ENCODE data around the gene RPAIN.
"Not testable (repeated sequence)": the region's sequence is repeated elsewhere in the genome, so short reads cannot be mapped to it uniquely, and the experiment has no call there.

The RPAIN gene

GRCh38 chr17:5430413-5430999 lies 10.5 kb downstream of the RPAIN start:
- DNase-seq: peak; percentile 10

DNA sequence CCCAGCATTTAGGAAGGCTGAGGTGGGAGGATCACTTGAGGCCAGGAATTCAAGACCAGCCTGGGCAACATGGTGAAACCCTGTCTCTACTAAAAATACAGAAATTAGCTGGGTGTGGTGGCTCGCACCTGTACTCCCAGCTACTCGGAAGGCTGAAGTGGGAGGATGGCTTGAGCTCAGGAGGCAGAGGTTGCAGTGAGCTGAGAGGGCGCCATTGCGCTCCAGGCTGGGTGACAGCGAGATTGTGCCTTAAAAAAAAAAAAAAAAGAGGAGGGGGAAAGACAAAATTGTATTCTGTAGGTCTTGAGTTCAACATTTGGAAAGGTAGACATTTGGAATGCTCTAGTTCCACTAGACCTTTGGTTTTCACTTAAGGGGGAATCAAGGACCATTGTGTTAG lies 11.3 kb downstream of the RPAIN start:
- not testable (repeated sequence) for DNase-seq

- DNase-seq: no peak
These were observed 12.1 kb downstream of the RPAIN start for GRCh38 chr17:5431949-5432556.

GRCh38 chr17:5434984-5435383 lies 15.0 kb downstream of the RPAIN start:
- DNase-seq: no peak

DNA sequence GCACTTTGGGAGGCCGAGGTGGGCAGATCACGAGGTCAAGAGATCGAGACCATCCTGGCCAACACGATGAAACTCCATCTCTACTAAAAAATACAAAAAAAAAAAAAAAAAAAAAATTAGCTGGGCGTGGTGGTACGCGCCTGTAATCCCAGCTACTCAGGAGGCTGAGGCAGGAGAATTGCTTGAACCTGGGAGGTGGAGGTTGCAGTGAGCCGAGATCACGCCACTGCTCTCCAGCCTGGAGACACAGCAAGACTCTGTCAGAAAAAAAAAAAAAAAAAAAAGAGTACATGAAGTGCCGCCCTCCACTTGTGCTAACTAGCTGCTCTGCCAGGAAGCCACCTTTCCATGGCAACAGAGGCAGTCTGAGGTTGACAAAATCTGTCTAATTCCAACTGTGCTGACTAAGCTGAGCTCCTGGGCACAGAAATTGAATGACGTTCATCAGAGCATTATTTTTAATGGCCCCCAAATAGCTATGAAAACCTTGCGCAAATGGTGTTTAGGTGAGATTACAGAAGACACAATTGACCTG lies 15.9 kb downstream of the RPAIN start:
- DNase-seq: peak; percentile 46

- DNase-seq: no peak
These were observed 17.8 kb downstream of the RPAIN start for GRCh38 chr17:5437721-5438317.

DNA sequence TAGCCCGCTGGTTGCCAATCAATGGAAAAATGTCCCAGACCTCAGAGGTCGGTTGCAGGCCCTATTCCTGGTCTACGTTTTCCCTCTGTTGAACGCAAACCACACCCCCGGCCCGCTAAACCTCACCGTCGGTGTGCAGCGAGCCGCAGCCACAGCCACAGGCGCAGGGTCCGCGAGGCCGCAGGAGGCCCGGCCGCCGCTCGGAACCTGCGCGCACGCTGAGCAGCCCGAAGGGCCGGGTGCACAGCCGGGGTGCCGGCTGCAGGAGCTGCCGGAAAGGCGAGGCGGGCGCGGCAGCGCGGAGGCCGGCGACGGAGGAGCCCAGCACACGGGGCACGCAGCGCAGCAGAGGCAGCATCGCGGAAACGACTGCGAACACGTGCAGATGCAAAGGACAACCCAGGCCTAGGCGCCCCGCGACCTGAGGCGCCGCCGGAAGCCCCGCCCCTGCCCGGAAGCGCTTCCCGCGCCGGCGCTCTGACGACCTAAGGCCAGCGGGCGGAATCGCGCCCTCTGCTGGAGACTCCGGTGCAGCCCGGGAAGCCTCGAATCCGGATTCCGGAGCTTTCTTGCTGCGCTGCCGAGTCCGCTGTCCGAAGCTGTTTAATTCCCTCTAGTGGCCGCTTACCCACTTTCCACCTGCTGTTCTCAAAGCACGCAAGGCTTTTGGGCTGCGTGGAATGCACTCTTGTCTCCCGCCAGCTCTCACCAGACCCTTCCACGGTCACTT lies 18.9 kb downstream of the RPAIN start, which contains the start of gene C1QBP:
TSS of gene C1QBP (minus strand) at position 440 of the 730 bp plus-strand sequence. CDS start at position 358, 82 bp downstream.
- peak; percentile 92 for DNase-seq

DNA sequence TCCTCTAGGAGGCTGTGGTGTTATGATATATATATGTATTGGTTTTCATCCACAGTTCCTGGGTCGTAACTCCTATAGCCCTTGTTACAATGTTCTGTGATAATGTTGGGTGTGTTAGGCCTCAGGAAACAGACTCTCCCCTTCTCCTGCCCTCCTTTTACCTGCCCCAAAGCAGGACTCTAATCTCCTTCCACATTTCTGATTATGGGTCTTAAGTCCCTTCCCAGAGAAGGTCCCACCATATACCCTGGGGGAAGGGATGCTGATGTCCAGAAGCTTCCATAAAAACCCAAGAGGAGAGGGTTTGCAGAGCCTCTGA lies 19.4 kb downstream of the RPAIN start:
- no peak for DNase-seq

- no peak for DNase-seq
These were observed 23.7 kb downstream of the RPAIN start for GRCh38 chr17:5443728-5444127.

- DNase-seq: no peak
These were observed 24.2 kb downstream of the RPAIN start for GRCh38 chr17:5444209-5444608.

DNA sequence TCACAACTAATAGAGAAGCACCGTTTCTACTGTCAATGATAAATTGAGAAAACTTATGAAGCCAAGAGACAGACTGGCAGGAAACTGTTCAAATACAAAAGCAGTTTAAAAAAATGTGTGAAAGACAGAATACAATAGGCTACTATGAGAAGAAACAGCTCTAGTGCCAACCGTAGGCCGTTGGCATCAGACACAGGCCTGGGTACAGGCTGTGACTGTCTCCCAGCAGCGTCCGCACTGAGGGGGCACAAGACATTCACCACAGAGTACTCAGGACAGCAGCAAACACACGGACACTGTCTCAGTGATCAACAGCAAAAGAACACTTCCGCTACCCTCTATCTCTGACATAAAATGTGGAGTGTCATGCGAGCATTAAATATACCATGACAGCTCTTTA lies 26.8 kb downstream of the RPAIN start:
- DNase-seq: no peak

- DNase-seq: no peak
These were observed 44.9 kb downstream of the RPAIN start for GRCh38 chr17:5464717-5465507.

DNA sequence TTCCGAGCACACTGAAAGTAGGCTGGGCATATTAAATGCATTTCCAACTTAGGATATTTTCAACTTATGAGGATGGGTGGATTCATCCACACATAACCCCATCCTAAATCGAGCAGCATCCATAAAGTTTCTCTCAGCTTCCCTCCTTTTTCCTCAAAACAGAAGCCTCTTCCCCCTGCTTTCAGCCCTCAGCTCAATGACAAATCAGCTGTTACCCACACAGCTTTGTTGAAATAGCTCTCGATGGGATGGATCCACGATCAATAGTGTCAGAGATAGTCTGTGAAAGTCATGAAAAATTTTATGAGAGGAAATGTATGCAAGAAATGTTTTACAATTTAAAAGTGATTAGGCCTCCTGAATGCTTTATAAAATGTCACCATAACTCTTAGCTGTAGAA lies 46.3 kb downstream of the RPAIN start:
- DNase-seq: no peak

DNA sequence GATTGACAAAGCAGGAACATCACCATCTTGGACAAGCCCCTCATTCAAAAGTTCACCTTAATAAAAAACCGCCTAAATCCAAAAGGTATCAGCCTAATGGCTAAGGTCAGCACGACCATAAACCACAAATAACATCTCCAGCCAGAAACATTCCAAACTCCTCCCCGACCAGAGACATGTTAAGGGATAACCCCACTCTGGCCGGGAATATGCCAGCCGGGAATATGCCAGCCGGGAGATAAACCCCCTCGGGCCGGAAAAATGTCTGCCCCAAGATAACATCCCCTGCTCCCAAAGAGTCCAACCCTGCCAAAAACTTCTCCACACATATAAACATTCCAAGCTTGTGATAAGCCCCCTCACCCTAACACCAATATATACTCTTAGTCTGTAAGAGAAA lies 47.4 kb downstream of the RPAIN start:
- DNase-seq: no peak

DNA sequence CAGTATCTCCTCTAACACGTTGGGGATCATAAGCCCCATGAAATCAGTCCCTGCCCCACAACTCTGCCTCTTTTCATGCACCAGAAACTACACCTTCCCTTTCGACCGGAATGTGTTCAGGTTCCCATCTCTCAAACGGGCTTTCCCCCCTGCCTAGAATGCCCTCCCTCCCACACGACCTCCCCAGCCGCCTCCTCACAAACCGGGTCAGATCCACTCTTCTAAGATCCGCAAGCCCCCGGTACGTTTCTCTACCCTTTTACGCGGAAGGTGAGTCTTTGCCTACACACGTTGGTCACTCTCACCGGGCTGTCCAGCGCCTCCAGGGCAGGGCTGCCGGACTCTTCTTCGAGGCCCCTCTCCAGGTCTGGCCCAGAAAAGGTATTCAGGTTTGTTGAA lies 48.1 kb downstream of the RPAIN start:
- DNase-seq: no peak

- no peak for DNase-seq
These were observed 52.5 kb downstream of the RPAIN start for GRCh38 chr17:5472511-5472910.

- DNase-seq: no peak
These were observed 53.9 kb downstream of the RPAIN start for GRCh38 chr17:5473906-5474305.

GRCh38 chr17:5478992-5479391 lies 59.0 kb downstream of the RPAIN start:
- no peak for DNase-seq

DNA sequence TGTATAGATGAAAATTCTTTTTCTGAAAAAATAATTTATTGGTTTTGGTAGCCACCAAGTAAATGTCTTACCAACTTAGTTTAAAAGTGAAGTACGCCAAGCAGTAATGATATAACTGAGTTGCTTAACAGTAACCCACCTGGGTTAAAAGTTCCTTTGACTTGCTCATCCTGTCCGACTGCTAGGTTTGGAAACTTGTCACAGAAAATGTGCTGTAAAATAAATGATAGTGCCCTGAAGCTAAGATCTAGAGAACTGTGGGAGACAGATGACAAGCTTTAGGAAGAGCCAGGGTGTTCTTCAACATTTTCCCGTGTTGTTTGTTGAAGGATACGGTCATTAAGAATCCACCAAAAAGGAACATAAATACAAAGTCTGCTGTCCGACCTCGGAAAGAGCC lies 61.0 kb downstream of the RPAIN start:
- no peak for DNase-seq

DNA sequence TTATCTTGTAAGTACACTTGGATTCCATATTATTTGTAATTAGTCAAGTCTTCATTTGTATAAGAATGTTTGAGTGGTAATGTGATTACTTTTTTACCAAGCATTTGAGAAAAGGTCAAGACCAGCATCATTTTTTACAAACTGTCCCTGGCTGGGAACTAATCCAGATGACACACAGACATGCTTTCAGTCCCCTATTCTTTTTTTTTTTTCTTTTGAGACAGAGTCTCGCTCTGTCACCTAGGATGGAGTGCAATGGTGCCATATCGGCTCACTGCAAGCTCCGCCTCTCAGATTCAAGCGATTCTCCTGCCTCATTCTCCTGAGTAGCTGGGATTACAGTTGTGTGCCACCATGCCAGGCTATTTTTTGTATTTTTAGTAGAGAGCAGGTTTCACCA lies 61.5 kb downstream of the RPAIN start:
- no peak for DNase-seq

Measured in NCI-H2227 treated with DMSO at 0.1 percent for 48 hours (cell line).